ENCODE results near the gene TKT. TPM values are rescaled to one million over a fixed set of nuclear protein-coding genes. Genes with fewer than 3 reads are reported as not detected.
"Not testable (repeated sequence)": the region's sequence is repeated elsewhere in the genome, so short reads cannot be mapped to it uniquely, and the experiment has no call there.

TKT gene
- total RNA-seq, 1 experiment from 2014 or later: 984 TPM

- DNase-seq (ENCODE audit: extremely low read depth, low read depth): no peak
Observed at GRCh38 chr3:53261712-53262111, 5.9 kb upstream of the TKT start.

DNA sequence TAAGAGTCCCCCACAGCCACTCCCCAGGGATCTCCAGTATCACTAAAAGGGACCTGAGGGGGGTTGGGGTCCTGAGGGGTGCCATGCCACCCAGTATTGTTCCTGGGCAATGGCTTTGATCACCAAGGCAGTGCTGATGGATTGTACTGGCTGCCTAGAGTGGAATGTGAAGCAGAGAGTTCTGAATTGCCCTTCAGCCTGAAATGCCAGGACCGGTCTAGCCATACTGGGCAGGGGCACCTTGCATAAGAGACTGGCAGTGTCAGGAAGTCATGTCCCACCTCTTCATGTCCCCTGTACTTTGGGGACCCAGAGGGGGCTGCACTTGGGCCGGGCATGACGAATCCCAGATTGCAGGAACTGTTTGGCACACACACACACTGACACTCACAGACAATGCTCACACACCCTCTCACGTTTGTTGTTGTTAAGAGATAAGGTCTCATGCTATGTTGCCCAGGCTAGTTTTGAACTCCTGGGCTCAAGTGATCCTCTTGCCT is 4.5 kb upstream of the TKT start:
- no peak for DNase-seq (ENCODE audit: extremely low read depth, low read depth)

GRCh38 chr3:53259427-53260259 is 3.8 kb upstream of the TKT start:
- no peak for DNase-seq (ENCODE audit: extremely low read depth, low read depth)

GRCh38 chr3:53258600-53259426 is 3.0 kb upstream of the TKT start:
- DNase-seq (ENCODE audit: extremely low read depth, low read depth): no peak

DNA sequence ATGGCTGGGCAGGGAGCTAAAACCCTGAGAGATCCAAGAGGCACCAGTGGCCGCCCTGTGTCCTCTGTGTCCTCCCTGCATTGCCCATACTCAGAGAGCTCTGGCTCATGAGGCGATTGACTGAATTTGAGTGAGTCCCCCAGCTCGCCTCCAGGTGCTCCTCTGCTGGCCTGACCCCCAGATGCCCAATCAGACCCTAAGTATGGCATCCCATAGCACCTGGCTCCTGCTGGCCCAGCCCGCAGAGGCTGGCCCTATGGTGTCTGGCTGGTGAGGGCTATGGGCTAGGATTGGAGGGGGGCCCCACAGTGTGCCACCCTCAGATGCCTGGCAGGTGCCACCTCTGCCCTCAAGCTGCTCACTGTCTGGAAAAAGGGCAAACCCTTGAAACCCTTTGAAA is 1.6 kb upstream of the TKT start:
- no peak for DNase-seq (ENCODE audit: extremely low read depth, low read depth)

DNA sequence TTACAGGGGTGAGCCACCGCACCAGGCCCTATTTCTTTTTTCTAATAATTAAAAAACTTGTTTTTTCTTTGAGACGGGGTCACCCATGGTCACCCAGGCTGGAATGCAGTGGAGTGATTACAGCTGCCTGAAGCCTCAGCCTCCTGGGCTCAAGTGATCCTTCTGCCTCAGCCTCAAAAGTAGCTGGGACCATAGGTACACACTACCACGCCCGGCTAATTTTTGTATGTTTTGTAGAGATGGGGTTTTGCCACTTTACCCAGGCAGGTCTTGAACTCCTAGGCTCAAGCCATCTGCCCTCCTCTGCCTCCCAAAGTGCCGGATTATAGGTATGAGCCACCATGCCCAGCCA is 858 bp upstream of the TKT start:
- no peak for DNase-seq (ENCODE audit: extremely low read depth, low read depth)

DNA sequence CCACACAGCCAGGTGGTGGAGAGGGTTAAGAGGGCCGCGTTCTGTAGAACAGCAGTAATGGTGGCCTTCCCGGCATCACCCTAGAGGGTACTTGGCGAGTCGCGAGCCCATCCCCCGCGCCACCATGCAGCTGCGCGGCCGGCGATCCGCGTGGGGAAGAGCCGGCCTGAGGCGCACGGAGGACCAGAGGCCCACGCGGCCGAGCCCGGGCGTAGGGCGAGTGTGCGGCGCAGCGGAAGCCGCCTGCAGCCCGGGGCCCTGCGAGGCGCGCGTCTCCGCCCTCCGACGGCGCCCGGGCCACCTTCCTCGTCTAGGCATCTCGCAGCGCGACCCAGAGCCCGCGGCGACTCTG is 423 bp downstream of the TKT start:
- no peak for DNase-seq (ENCODE audit: extremely low read depth, low read depth)

DNA sequence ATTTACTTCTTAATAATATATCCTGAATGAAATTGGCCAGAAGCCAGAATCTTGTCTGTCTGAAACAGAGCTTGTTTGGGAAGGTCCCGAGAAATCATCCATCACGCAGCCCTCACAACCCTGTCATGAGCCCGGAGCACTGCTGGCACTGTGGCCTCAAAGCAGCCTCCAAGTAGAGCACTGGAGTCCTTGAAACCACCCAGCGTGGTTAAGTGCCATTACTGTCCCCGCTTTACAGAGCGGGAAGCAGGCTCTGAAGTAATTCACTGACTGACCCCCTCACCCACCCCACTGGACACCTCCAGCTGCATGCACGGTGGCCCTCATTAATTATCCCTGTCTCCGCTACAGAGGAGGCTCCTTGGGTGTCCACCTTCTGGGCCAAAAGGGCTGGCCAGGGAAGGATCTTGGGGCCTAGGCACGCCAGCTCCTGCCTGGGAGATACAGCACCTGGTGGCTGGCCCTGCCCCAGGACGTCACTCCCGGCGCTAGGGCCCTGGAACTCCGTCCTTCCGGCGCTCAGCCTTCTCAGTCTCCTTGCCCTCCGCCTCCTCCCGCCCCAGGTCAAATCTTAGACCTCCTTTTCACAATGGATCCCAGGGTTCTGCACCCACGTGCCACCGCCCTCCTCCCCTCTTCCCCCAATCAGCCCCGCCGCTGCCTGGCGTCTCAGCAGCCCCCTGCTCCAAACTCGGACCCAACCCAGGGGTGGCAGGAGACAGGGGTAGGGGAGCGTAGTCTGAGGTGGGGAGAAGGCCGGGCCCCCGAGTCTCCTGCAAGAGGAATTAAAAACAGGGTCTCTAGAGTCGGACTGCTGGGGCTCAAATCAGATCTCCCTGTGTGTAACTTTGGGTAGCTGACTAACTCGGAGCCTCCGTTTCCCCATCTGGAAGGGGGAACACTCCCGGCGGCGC is 1.1 kb downstream of the TKT start:
- DNase-seq (ENCODE audit: extremely low read depth, low read depth): no peak

- no peak for DNase-seq (ENCODE audit: extremely low read depth, low read depth)
Observed at GRCh38 chr3:53253707-53254508, 1.9 kb downstream of the TKT start.

GRCh38 chr3:53252947-53253322 is 2.9 kb downstream of the TKT start:
- DNase-seq (ENCODE audit: extremely low read depth, low read depth): not testable (repeated sequence)

DNA sequence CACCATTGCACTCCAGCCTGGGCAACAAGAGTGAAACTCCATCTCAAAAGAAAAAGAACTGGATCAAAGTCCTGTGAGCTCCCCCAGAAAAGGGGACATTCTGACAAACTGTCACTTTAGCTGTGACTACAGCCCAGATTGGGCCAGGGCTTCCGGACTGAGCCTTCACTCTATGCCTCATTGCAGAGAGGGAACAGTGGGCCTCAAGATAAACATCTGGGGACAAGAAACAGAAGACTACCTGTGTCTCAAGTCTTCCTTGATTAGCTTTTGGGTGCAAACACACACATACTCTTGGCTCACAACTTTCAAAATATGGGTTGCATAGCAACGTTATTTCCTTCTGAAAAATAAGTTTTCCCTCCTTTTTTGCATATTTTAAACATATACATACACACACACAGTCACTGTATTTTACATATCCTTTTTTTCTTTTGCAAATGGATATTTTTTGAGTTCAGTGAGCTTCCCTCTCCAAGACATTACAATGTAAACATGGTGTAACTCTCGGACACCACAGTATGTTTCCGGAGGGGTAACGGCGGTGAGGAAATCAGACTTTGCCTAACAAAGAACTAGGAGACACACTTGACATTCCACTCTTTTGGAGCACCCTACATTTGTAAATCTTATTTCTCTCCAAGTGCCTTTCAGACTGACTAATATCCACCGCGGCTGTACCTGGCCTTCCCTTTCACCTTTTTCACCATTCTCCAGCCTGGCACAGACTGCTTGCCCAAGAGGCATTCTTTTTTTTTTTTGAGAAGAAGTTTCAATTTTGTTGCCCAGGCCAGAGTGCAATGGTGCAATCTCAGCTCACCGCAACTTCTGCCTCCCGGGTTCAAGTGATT is 3.5 kb downstream of the TKT start:
- no peak for DNase-seq (ENCODE audit: extremely low read depth, low read depth)

GRCh38 chr3:53250881-53251605 is 4.8 kb downstream of the TKT start:
- DNase-seq (ENCODE audit: extremely low read depth, low read depth): no peak

DNA sequence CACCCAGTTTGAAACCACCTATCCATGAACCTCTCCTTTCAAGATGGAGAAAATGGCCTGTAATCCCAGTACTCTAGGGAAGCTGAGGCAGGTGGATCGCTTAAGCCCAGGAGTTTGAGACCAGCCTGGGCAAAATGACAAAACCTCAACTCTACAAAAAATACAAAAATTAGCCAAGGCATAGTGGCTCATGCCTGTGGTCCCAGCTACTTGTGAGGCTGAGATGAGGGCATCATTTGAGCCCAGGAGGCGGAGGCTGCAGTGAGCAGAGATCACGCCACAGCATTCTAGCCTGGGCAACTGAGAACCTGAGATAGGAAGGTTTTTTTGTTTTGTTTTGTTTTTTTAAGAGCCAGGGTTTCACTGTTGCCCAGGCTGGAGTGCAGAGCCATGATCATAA is 5.4 kb downstream of the TKT start:
- no peak for DNase-seq (ENCODE audit: extremely low read depth, low read depth)

GRCh38 chr3:53248161-53248560 is 7.7 kb downstream of the TKT start:
- DNase-seq (ENCODE audit: extremely low read depth, low read depth): no peak

- DNase-seq (ENCODE audit: extremely low read depth, low read depth): no peak
Observed at GRCh38 chr3:53247619-53248018, 8.2 kb downstream of the TKT start.

DNA sequence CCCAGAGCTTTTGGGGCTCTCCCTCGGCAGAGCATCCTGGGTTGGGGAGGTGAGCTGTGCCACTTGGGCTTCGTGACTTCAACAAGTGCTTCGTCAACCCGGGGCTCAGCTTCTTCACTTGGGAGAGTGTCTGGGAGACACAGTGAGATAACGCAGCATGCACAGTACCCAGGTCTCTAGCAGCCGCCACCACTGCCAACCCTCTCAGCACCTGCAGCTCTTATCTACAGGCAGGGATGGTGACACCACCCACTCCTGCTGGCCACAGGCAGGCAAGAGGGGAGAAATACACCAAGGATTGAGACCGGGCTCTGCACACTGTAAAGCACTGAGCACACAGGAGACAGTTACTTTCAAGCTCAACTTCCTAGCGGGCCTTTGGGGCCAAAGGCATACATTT is 11.6 kb downstream of the TKT start:
- DNase-seq (ENCODE audit: extremely low read depth, low read depth): no peak

DNA sequence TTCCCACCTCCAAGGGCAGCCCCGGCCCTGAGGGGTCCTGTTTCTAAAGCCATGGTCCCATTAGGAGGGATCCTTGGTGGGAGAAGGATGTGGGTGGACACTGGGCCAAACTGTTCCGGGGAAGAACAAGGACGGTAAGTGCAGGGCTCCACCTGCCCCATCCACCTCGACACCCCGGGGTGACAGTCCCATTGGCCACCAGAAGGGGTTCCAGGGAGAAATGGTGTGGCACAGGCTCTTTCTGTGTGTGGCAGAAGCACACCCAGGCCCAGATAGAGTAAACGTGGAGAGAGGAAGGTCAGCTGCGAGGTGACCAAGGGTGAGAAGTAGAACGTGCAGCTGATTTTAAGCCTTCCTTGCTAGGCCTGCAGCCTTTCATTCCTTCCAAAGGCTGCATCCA is 12.0 kb downstream of the TKT start:
- no peak for DNase-seq (ENCODE audit: extremely low read depth, low read depth)

DNA sequence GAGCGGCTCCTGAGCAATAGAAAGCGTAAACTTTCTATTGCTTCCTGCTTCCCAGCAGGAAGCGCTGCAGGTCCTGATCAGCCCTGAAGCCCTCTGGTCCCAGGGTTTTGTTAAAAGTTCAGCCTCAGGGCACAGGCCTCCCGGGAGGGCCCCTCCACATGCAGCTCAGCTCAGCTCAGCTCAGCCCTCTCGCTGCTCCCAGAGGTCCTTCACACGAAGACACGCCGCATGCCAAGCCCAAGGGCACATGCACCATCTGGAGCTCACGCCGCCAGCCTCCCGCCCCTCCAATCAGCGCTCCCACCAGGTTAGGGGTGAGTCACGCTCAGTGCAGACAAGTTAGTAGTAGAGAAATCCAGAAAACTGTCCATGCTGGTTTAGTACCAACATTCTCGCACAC is 12.7 kb downstream of the TKT start:
- no peak for DNase-seq (ENCODE audit: extremely low read depth, low read depth)

- DNase-seq (ENCODE audit: extremely low read depth, low read depth): no peak
Observed at GRCh38 chr3:53242642-53243041, 13.2 kb downstream of the TKT start.
